A204.1 (cell line): ENCODE results near the gene CTDSPL.

Experiments
- FAIRE-seq: peaks from 2 replicates; lab custom pipeline; 2012; peaks lifted over from hg19 to GRCh38; lab: Jason Lieb, UNC

The CTDSPL gene

DNA sequence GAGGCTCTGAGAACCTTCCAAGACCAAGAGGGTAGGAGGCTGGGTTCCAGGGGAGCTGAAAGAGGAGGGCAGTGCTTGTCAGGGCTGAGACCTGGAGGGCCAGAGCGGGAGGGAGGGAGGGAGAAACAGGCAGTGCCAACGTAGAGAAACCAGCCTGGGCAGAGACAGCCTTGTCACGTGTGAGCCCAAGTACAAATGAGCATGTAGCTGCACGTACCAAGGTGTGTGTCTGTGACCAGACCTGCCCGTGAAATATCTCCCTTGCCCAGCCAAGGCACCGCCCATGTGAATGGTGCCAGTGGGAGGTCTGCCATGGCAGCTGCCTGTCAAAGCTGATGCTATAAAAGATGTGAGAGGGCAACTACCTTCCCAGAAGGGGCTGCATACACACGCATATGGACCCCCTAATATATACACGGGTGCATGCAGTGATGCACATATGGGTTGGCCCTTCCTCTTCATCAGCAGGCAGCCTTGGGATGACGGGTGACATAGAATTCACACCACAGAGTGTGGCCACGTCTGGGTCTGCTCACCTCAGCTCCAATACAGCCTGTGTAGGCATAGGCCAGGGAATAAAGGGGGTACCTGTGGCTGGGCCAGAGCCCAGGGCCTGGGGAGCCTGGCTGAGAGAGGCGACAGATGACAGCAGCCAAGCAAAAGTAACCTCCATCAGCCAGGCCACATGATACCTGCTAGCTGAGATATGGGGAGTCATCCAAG lies 7.8 kb upstream of the CTDSPL start:
- FAIRE-seq: no peak

DNA sequence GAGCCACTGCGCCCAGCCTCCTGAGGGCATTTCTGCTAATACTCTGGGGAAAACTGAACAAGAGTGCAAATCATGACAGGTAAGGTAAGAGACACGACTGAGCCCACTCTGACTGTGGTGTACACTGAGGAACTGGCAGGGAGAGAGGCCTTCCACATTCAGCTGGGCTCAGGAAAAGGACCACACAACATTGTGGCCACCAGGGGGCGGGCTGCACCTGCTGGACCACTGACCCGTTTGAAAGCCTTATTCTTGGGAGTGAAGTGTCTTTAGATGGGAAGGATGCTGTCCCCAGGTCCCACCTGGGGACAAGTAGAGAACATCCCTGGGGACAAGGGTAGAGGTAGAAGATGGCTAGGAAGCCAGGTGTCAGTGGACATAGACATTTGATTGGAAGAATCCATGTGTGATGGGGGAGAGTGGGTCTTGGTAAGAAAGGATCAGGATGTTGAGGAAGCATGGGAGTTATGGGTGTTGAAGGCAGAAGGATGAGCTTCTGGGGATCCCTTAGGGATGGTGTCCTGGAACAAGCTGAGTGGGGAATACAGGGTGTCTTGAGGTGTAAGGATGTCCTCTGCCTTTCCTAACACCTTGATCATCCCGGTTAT lies 6.2 kb upstream of the CTDSPL start:
- peak; percentile 39 for FAIRE-seq

DNA sequence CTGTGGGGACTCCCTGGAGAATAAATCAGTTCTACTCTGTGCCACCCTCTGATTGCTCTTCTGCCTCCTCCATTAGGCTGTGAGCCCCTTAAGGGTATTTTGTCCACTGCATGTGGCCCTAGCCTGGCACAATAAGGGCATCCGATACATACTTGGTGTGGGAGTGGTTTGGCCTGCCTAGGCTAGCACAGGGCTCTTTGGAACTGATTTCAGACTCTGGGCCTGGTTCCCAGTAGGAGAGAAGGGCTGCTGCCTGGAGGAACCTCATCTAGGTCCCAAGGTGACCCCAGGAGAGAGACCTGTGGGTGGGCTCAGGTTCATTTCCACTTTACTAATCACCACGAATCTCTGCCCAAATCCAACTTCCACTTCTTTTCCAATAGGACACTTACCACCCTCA lies 5.3 kb upstream of the CTDSPL start:
- FAIRE-seq: no peak

DNA sequence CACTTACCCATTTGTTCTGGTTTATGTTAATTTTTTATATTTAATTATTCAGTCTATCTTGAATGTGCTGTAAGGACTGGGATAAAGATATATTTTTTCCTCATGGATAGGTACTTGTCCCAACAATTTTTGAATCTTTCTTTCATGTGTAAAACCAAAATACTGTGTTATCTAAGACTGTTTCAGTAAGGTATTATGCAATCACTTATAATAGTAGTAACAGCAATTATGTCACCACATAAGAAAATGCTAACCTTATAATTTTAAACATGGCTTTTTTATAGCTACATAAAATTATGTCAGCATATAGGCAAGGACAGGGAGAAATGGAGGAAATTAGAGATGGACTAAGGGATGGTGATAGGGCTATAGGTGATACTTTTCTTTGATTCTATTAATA lies 2.9 kb upstream of the CTDSPL start:
- no peak for FAIRE-seq

DNA sequence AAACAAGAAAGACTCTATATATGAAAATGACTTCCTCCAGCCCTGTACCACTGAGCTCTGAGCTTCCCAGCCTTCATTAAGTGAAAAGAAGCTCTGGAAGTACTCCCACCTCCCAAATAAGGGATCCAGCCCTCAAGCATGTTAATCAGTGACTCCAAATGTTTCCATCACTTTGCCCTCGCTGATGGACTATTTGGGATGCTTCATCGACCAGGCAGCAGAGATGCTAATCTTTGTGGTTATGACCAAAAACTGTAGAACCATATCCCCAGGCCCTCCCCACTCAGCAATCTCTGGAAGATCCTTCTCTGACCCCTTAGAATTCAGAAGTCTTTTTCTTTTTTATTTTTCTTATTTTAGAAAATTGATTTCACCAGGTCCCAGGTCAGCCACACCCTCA lies 2.3 kb upstream of the CTDSPL start:
- FAIRE-seq: no peak

DNA sequence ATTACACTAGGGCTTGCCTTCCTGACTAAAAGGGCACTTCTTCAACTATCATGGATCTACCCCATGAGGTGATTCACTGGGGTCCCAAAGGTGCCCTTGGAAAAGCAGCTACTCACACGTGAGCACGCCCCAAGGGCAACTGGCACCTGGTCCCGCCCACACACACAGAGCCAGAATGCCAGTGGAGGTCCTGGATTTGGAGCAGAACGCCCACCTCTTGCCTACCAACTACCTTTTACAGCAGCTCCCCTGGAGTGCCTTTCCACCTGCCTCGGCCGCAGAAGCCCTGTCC lies 1.8 kb upstream of the CTDSPL start:
- FAIRE-seq: no peak

DNA sequence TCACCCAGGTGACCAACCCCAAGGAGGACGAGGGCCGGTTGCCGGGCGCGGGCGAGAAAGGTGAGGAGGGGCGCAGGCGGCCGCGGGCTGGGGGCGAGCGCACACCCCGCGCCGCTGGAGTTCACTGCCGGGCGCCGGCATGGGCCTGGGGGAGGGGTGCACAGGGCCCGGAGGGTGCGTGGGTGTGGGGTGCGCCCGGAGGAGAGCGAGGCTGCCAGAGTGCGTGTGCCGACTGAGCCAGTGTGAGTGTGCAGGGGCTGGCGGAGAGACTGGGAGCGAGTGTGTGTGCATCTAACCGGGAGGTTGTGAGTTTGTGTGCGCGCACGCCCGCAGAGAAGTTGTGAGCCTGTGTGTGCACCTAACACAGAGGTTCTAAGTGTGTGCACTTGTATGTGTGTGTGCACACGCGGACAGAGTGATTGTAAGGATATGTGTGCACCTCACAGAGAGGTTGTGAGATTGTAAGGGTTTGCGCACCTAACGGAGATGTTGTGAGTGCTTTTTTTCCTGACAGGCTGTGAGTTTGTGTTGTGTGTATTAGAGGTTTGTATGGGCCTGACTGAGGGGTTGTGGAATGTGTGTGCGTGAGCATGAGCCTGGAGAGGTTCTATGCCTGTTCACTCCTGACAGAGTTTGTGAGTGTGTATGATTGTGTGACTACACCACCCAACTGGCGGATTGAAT lies 681 bp downstream of the CTDSPL start:
- no peak for FAIRE-seq

DNA sequence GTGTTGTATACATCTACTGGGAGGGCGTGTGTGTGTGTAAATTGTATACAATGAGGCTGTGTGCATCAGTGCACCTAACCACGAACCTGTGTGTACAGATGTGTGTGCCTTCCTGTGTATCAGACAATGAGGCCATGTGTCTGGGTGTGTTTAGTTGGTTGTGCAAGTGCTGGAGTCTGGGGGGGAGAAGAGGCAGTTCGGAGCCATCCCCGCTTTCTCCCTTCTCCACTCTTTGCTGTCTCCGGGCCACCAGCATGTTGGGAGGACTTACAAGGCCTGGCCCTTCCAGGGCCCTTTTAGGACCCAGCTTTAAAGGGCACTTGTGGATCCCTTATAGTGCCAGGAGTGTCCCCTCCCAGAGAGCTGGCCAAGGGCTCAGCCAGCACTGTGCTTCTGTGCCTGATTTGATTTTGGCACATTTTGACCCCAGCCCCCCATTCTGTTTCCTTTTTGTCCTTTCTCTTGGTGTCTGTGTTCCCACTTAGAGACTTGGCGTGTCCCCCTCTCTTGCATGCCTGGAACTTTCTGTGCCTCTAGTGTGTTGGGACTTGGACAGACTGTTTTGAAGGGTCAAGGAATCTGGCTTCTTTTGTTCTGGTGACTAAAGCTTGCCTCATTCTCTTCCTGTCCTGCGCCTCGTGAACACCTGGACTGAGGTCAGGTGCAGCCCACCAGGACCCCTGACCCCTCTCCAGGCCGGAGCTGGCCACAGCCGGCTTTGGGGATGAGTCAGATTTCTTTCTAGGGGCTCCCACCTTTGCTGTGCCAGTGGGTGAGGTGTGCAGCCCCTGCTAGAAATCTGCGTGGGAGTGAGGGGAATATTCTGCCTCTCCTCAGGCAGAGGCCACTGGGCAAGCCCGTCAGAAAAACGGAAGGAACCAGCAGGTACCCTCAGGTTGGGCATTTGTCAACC lies 1.5 kb downstream of the CTDSPL start:
- FAIRE-seq: no peak

DNA sequence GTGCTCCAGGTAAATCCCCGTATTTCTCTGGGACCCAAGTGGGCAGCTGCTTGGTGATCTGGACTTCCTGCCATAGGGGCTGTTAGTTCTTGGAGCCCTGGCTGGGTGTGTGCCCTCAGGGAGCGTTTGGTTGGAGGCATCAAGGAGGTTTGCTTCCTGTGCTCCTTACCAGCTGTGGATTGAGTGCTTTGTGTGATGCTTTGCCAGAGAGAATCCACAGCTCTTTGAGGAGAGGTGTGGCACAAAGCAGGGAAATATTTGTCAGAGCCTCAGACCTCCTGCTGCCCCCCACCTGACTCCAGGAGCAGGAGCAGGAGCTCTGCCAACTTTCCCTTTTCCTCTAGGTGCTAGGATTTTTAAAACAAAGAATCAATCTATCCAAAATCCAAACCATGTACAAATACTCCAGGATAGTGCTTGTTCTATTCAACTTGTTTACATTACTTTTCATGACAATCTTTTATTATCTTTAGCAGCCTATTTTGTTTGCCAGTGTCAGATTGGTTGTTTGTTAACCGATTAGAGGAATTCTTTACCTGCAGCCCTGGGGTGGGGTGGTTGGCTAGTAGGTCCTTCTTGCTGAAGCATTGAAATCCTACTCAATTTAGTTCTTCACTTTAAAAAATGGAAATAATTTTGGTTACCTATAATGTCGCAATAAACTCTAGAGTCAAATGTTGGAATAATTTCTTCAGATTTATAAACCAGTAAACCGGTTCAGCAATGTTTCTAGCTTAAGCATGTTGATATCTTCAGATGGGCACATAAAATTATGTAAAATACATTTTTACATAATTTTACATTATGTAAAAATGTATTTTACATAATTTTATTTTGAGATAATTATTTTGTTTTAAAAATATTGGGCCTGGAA lies 2.5 kb downstream of the CTDSPL start:
- peak; percentile 49 for FAIRE-seq

DNA sequence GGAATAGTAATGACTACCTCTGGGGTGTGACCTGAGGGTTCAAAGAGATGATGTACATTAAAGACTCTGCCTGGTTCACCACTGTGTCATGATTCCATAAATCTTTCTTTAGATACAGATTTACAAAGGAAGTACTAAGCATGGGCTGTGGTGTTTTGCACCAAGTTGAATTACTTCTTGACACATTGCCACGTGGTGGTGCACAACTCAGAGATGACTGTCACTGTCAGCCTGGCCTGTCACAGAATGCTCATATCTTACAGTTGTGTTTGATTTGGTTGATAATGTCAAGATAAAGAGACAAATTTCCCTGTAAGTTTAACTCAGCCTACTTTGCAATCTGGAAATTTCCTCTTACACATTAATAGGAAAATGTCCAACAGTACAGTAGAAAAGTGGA lies 3.2 kb downstream of the CTDSPL start:
- no peak for FAIRE-seq

DNA sequence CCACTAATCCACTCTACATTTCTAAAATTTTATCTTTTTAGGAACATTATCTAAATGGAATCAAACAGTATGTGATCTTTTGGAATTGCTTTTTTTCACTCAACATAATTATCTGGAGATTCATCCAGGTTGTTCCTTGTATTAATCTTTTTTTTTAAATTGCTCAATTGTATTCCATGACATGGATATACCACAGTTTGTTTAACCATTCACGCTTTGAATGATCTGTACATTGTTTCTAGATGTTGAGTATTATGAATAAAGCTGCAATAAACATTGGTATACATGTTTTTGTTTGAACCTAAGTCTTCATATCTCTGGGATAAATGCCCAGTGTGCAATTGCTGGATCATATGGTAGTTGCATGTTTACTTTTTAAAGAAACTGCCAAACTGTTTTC lies 5.5 kb downstream of the CTDSPL start:
- no peak for FAIRE-seq

DNA sequence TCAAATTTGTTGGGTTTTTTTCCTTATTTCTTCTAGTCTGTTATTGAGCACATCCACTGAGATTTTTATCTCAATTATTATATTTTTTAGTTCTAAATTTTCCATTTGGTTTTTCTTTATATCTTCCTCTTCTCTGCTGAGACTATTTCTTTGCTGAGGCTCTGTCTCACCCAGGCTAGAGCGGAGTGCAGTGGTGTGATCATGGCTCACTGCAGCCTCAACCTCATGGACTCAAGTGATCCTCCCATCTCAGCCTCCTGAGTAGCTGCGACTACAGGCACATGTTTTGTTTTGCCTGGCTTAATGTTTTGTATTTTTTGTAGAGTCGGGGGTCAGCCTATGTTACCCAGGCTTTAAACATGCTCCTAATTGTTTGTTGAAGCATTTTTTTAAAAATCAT lies 10.2 kb downstream of the CTDSPL start:
- FAIRE-seq: no peak

DNA sequence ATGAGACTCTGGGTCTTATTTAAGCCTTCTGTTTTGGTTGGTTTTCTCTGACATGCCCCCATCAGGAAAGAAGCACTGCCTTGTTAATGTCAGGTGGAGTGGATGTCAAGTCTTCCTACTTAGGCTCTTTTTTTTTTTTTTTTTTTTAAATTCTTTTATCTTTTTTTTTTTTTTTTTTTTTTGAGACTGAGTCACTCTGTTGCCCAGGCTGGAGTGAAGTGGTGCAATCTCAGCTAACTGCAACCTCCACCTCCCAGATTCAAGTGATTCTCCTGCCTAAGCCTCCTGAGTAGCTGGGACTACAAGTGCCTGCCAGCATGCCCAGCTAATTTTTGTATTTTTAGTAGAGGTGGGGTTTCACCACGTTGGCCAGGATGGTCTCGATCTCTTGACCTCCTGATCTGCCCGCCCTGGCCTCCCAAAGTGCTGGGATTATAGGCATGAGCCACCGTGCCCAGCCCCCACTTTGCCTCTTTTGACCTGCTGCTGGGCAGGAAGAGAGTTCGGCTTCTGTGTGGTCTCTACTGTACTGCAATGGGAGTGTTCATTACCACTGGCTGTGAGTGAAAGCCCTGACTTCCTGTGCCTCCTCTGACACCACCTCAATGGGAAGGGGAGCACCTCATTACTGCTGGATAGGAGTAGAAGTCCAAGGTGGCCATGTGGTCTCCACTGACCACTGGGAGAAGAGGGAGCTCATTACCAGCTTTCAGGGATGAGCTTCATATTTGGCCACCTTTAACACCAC lies 10.9 kb downstream of the CTDSPL start:
- FAIRE-seq: no peak

DNA sequence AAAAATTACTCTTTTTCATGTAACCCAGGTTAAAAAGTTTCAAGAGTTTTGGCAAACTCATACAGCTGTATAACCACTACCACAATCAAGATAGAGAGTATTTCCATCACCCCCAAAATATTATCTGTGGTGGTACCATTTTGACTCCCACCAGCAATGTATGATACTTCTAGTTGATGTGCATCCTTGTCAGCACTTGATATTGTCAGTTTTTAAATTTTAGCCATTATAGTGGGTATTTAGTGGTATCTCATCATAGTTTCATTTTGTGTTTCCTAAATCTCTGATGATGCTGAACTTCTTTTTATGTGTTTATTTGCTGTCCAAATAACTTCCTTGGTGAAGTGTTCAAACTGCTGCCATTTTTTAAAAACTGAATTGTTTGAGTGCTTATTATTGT lies 14.6 kb downstream of the CTDSPL start:
- no peak for FAIRE-seq

DNA sequence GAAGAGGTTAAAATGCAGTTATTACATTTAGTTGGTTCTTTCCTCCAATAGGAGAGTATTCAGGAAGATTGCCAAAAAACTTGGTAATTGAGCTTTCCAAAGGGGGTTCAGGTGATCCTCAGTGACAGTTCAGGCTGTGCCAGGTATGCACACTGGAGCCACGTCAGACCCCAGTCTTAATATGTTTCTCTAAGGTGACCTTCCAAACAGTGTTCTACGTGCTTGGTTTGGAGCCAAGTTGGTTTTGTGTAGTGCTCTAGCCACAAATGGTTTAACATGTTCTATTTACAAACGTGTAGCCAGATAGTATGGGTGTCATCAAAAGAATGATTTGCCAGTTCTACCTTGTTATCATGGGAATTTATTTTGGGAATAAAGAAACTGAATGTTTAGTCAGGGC lies 21.0 kb downstream of the CTDSPL start:
- no peak for FAIRE-seq

DNA sequence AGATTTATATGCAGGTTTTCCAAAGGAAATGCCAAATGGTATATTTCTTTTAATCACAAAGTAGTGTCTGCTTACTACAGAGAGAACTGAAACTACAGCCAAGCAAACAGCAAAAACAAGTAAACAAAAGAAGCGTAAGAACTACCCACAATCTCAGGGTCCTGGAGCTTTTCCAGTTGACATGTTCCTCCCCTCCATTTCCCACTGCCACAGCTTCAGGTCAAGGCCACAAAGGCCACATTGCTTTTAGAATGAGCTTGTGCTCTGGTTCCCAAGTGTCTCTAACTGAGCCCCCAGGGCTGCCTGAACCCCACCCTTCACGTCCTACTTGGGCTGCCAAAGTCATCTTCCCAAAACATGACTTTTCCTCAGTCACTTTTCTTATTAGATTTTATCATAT lies 24.1 kb downstream of the CTDSPL start:
- no peak for FAIRE-seq

DNA sequence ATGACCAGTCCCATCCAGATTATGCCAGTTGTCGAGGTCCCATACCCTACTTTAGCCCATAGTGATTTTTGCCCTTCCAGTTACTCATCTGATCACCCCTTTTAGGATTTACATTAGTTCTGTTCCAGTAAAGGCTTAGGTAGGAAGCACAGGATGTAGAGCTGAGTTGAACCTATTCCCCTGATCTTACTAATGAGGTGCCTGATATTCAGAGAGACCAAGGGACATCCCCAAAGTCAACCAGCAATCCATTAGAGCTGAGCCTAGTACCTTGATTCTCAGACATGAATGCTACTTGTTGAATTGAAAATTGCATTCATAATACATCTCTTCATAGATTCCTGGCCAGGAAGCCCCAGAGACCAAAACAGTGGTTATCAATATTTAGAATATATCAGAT lies 24.7 kb downstream of the CTDSPL start:
- FAIRE-seq: no peak

DNA sequence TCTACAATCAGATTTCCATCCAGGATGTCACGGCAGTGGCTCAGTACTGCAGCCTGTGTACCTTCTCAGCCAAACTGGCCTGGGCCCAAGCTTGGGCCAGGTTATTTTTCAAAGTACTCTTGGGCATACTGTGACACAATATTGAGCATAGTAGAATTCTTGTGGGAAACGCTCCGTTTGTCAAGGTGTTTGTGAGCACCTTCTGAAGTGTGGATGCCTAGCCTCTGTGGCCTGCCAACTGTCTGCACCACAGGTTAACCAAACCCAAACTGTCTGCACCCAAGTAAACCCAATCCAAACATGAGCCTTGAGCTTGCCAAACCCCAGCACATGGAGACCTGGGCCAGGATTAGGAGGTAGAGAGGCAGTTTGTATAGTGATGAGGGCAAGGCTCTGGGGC lies 25.4 kb downstream of the CTDSPL start:
- no peak for FAIRE-seq

DNA sequence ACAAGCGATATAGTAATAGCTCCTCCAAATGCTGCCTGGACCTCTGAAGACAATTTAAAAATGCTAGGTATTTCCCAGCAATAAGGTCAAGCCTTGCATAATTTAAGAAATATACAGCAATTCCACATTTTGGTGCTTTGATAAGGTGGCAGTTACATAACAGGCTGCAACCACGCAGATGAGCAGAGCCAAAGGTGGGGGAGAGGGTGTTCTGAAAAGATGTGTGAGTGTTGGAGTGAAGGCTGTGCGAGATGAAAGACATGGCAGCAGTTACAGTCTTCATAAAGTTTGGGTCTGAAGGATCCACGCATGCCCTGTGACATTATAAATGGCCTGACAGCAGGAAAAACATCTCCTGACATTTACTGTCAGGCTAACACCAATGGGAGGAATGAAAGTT lies 26.1 kb downstream of the CTDSPL start:
- no peak for FAIRE-seq

DNA sequence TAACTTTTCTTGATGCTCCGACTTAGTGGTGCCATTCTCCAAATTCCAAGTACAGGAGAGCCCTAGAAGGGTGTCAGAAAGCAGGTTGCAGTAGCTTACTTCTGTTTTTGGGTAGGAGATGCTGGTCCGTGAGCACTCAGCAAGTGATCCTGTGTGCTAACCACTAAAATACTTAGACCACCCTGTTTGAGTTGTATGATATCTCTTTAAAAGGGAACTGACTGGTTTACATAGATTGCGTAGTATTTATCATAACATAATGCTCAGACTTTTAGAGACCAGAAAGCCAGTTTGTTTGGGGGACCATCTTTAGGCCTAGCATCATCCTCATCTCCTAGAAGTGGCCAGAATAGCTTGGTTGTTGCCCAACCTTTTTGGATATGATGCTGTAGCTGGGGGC lies 26.7 kb downstream of the CTDSPL start:
- FAIRE-seq: no peak

DNA sequence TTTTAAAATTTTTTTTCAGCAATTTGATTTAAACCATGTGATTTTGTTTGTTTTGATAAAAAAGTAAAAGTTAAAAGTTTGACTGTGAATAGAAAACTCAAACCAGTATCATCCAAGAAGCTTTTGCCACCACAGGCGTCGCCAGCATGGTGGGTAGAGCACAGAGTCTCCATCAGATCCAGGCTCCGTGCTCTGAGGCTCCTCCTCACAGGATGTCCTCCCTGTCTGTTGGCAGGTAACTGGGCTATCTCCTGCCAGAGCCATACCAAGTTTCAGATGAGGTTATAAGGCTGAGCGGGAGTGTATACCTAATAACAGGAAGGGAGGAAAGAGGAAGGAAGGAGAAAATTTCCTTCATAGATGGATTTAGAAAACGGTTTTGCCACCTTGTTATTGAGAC lies 28.8 kb downstream of the CTDSPL start:
- FAIRE-seq: no peak
